ENCODE data around the gene DPH6.
"Not testable (repeated sequence)": the region's sequence is repeated elsewhere in the genome, so short reads cannot be mapped to it uniquely, and the experiment has no call there.

Gene DPH6

DNA sequence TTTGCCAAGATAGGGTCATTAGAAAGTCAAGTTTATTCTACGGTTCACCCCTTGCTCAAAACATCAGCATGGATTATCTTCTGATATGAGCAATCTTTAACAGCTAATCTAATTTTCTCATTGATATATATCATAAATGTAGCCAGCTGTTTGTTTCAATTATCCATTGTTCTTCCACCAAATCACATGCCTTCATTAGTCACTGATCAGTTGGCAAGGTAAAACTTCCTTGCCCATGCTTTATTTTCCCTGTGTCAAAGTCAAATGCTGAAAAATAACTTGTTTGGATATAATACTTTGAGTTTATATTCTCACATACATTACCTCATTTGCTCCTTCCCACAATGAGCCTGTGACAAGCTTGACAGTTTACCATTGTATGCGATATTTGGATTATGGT lies 60.6 kb downstream of the DPH6 start:
- DNase-seq (ENCODE audit: low read depth), result no peak

DNA sequence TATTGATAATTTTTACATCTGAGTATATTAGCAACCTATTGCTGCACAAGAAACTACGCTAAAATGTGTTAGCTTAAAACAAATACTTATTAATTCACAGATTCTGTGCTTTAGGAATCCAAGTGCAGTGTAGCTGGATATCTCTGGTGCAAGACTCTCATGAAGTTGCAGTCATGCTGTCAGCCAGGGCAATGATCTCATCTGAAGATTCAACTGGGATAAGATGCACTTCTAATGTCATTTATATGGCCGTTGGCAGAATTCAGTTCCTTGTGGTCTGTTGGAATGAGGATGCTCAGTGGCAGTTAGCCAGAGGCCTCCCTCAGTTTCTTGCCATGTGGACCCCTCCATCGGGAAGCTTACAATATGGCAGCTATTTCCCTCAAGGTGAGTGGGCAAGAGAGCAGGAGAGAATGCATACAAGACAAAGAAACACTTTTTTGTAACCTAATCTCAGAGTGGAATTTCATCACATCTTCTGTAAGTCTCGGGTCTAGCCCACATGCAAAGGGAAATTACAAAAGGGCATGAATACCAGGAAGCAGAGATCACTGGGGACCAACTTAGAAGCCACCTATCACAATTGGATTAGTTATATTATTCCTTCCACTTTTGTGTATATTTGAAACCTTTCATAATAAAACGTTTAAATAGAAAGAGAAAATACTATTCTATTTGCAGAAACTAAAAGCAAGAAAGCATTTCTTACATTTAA lies 61.6 kb downstream of the DPH6 start:
- DNase-seq (ENCODE audit: low read depth), result peak; percentile 16

DNA sequence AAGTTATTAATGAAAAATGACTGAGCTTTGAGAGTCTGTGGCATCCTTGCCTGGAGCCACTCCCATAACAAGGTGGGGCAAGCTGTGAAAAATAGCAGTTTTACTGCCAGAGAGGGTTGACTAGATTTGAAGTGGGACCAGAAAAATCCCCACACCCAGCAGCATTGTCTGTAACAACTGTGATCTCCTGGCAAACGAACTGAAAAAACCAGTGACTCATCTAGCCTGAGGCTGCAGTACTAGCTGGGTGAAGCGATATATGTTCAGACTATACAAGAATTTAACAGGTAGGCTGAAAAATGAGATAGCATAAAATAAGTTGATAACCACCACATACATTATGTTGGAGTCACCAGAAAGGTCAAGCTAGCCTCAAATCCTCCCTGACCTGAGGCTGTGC lies 64.0 kb downstream of the DPH6 start:
- DNase-seq (ENCODE audit: low read depth), result peak; percentile 81

DNA sequence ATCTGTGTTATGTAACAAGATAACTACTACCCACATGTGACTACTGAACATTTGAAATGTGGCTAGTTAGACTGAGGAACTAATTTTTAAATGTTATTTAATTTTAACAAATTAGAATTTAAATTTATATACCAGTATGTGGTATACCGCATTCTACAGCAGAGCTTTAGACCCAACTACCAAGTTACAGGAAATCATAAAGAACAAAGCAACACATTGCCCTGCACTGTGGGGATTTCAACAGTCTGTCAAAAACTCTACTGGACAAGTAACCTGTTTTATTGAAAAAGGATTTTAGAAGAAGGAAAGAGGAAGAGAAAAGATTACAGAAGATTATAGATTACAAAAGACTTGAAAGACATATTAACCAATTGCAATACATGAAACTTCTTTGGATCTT lies 64.9 kb downstream of the DPH6 start:
- no peak for DNase-seq (ENCODE audit: low read depth)

DNA sequence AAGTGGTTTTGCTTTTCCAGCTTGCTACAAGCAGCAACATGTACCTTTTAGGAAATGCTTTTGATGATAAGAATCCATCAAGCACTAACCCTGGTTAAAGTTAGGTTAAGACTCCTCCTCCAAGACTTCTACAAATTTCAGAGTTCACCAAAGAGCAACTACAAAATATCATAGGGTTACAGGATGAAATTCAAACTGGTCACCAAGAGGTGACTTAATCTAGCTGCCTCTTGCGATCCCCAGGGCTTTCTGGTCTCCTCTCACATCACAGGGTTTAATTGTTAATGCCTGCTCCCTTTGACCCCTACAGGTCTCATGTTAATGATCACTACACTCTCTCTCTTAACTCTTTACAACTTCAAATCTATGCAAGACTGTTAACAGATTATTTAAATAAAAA lies 66.5 kb downstream of the DPH6 start:
- DNase-seq (ENCODE audit: low read depth), result no peak

DNA sequence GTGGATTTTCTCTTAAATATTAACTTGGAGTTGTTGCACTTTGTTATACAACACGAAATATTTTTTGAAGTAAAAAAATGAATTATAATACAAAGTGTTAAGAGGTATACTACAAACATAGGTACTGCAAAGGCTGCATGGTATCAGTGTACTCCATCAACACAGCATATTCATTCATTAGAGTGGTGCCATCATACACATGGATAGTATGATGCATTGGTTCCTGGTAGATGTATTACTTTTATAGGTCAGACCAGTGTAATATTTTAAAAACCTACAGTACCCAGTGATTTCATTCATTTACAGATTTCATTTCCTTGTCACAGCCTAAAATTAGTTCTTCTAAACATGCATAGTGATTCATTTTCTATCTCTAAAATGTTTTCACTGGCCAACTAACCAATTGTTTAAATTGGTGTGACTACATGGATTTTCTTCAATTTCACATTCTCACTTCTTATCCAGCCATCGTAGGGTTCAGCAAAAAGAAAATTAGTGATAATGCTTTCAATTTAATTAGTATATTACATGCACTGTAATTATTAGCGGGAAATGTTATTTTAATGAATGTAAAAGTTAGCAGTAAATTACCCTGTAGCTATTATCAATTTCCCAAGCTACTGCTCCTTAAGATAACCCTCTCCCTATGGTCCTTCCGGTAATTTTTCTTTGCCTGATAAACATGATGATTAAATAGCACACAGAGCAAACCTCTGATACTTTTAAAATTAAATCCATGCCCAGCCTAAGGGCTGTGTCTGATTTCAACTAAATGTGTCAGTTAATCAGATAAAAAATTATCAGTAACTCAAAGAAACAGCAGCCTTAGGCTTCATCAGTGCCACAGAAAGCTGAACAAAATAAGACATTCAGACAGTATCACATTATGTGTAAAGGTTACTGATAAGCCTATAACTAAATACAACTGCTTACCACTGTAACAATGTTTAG lies 68.4 kb downstream of the DPH6 start:
- DNase-seq (ENCODE audit: low read depth), result no peak

DNA sequence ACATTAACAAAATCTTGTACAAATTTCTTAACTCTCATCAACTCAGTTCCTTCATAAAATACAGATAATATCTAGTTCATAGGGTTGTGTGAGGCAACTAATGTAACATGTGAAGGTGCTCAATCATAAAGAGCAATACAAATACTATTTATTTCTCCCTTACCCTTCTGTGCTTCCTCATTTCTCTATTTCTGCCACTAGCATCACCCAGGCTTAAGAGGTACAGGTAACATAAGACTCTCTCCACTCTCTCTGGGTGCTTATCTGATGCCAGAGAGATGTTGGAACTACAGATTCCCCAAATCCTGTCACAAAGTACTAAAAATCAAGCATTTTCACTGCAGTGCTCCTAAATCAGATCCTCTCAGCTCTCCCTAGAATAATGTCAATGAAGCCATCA lies 74.9 kb downstream of the DPH6 start:
- DNase-seq (ENCODE audit: low read depth), result no peak

DNA sequence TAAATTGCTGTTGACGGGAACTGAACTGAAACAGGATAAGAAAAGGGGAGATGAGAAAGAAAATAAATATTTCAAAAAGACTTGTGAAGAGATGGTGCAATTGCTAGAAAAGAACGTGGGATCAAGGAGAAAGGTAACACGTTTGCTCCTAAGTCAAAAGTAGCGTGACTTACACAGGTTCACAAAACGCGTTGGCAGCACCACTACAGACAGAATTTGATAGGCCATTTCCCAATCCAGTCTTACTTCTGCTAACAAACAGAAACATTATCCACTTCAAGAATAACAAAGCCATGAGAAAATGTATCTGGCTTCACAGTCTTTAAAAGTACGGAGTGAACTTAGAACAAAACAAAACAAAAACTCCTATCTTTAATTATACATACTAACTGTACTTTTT lies 75.5 kb downstream of the DPH6 start:
- no peak for DNase-seq (ENCODE audit: low read depth)

DNA sequence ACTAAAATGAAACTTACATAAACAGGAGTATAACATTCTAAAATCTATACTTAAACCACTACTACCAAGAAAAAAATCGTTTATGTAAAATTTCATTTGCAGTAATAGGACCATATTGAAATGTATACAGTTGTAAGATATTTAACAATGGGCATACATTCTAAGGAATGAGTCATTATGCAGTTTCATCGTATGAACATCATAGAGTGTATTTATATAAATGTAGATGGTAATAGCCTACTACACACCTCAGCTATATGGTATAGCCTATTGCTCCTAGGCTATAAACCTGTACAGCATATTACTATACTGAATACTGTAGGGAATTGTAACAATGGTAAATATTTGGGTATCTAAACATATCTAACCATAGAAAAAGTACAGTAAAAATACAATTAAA lies 79.5 kb downstream of the DPH6 start:
- no peak for DNase-seq (ENCODE audit: low read depth)

DNA sequence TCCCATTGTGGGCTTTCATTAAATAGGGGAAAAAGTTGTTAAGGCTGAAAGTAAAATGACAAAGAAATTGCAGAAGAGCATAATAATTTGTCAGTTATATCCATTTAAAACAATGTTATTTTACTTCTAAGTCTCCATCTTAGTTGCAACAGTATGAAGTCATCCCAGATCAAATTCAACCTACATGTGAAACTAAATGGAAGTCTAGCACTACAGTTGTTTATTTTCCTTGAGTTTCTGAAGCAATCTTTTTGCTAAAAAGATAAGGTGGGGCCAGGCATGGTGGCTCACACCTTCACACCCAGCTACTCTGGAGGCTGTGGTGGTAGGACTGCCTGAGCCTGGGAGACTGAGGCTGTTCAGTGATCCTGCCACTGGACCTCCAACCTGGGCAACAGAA lies 80.2 kb downstream of the DPH6 start:
- DNase-seq (ENCODE audit: low read depth), result no peak

DNA sequence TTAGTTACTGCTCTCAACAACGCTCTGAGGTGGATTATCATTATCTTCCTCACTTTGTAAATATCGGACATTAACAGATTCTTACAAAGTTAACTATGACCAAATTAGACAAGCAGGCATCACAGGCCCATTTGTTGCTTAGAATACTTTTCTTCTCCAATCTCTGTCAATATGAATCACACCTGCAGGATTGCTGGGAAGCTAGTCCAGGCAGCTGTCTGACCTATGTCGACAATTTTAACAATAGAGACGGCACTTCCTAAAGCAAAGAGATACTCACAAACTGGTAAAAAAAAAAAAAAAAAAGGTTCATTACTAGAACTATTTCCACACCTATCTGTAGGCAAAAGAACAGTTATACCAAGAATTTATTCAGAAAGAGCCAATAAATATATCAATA lies 85.3 kb downstream of the DPH6 start:
- no peak for DNase-seq (ENCODE audit: low read depth)

DNA sequence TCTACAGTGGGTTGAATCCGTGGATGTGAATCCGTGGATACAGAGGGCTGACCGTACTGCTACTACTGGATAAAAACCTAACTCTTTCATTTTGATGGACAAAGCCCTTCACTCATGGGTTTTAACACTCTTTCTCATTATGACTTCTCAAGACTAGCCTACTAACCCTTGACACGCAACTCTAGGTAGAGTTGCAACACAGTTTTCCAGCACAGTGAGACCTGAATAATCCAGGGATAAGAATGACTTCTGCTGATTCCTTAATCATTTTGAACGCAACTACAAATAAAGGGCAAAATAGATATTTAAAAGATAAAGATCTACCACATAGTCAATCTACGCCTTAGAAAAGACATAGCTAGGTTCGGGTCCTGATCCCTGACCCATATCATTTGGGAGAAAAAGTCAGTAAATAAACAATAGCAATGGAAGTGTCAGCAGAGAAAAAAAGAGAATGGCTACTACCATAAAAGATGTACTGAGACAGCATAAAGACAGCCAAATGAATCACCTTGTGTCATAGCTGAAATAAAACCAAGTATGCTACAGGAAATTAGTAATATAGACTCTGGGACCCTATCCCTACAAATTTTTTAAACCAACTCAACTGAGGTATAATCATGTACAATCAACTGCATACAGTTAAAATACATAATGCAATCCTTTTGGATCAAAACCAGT lies 87.6 kb downstream of the DPH6 start:
- peak; percentile 26 for DNase-seq (ENCODE audit: low read depth)

DNA sequence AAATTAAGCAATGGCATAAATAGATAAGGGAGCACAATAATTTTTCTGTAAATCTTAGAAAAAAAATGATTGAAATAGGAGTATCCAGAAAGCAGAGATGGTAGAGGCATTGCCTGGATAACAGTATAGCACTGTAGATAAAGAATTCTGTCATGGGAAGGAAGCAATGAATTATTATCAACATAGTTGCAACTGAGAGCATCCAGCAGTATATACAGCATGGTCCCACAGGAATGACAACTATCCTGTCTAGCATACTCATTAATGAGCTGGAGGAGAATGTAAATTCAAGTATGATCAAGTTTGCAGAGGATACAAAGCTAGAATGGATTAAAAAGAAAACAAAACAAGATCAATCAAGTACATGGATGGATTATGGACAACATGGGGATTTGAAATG lies 90.8 kb downstream of the DPH6 start:
- peak; percentile 74 for DNase-seq (ENCODE audit: low read depth)

DNA sequence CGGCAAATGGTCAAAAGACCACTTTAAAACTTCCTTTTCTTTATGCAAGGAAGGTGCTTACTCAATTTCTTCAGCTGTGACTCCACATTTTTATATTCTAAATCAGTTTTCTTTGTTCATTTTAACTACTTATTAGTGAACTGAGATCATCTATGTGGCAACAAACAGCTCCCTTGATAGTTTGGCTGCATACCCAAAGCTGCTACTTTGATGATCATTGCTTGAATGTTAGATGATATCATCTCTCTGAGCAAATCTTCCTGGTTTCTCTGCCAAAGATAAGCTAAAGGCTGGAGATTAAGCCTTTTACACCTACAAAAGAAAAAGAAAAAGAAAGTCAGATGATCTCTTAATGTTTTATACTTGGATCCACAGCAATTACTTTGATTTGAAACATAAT lies 95.5 kb downstream of the DPH6 start:
- DNase-seq (ENCODE audit: low read depth), result peak; percentile 69

DNA sequence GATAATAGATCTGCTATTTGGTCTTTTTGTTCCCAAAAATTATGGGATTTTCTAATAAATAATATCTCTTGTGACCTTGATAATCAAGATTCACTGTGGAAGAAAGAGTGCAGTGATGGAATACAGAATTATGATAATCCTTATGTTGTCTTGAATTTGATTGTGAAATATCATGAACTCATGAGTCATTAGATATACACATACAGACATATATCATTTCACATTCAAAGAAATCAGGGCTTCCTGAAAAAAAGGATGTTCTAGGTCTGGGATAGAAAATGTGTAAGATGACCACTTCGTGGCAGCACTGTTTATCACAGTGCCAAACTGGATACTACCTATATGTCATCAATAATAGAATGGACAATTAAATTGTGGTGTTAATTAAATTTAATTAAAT lies 97.7 kb downstream of the DPH6 start:
- DNase-seq (ENCODE audit: low read depth), result no peak

DNA sequence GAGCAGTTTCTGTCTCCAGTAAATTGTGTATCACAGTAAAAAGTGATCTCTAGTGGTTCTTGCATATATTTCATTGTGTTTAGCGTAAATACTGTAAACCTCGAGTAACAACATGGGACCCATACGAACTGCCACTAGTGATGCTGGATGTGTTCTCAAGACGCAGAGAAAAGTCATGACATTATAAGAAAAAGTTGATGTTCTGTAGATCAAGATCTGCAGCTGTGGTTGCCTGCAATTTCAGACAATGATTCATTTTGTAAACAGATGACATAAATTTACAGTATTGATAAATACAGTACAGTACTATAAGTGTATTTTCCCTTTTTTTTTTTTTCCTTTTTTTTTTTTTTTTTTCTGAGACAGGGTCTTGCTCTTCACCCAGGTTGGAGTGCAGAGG lies 100.1 kb downstream of the DPH6 start:
- DNase-seq (ENCODE audit: low read depth), result peak; percentile 44

DNA sequence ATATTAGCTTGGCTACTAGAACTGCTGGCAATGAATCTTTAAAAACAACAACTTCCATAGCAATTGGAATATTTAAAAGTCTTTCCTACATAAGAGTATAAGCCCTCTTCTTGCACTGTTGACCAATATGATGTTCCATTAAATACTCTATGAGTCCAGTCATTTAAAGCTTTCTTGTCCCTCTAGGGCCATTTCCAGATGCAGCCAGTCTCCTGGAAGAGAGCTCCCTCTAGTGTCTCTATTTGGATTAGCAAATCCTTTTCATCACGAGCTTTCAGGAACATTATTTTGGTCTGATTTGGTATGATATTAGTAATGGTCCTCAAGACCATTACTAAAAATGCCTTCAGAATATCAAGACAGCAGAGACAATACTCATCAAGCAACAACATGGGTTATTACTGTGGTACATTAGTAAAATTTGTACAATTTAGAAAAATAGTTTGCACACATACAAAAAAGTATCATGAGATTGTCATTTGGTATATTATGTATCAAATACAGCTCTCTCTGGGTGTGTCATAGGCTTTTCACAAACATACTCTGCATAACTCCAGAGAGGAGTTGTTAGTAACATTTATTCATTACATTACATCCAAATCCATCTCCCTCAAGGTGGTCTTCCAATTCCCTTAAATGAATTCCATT lies 101.3 kb downstream of the DPH6 start:
- peak; percentile 69 for DNase-seq (ENCODE audit: low read depth)

DNA sequence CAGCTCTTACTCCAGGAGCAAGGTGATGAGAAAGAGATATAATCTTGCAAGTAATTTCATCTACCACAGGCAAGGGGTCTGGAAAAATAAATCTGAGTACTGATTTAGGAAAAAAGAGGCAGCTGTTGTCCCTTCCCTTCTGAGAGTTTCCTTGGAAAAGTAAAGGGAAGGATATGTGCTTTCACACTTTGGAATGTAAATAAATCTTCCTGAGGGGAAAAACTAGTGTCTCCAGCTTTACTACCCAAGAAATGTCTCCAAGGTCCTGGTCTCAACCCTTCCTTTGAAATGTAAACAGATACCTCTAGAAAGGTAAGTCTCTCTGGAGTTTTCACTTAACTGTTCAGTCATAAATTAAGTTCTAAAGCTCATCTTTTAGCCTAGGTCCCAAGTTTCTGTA lies 102.6 kb downstream of the DPH6 start:
- DNase-seq (ENCODE audit: low read depth), result peak; percentile 34

DNA sequence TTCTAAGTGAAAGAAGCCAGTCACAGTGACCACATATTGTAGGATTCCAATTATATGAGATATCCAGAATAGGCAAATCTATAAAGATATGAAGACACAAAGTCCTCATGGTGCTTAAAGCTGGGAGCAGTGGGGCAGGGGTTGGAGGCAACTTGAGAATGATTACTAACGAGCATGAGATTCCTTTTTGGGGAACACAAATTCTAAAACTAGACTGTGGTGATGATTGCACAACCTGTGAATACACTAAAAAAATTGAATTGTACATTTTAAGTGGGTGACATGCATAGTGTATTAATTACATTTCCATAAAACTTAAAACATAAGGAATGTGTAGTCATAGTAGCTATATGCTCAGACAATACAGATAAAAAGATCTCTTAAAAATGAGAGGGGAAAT lies 103.2 kb downstream of the DPH6 start:
- peak; percentile 60 for DNase-seq (ENCODE audit: low read depth)

DNA sequence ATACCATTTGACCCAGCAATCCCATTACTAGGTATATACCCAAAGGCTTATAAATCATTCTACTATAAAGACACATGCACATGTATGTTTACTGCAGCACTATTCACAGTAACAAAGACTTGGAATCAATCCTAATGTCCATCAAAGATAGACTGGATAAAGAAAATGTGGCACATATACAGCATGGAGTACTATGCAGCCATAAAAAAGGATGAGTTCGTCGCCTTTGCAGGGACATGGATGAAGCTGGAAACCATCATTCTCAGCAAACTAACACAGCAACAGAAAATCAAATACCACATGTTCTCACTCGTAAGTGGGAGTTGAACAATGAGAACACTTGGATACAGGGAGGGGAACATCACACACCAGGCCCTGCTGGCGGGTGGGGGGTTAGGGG lies 104.7 kb downstream of the DPH6 start:
- not testable (repeated sequence) for DNase-seq (ENCODE audit: low read depth)

DNA sequence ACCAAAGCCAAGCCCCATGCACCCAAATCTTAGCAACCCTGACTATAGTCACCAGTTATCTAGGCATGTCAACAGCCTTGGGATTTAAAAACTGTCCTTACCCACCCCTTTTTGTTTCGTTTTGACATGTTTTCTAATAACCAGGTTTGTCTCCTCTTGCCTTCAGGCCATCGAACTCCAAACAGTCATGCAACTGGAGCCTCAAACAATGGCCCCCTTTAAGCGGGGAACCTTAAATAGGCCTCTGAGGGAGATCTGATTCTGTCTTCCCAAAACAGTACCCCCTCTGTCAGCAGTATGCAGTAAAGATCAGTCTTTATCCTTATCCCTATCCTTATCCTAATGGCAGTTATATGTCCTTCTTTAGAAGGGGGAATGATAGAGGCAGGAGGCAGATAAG lies 105.7 kb downstream of the DPH6 start:
- DNase-seq (ENCODE audit: low read depth), result no peak

DNA sequence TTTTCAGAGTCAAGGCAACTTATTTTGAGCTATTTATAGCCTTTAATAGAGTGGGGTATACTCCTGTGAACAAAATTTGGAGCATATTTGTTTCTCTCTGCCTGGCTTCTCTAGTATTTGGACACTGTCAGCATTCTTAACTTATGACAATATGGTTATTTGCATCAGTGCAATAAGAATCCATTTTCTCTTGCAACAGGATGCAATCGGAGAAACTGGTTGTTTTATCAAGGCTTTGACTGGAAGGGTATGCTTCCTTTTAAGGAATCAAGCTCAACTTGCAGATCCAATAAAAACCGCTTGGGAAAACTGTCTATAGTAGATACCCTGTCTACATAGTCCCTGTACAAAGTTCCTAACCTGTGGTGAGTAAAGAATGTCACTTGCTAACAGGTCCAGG lies 106.7 kb downstream of the DPH6 start:
- peak; percentile 96 for DNase-seq (ENCODE audit: low read depth)
